Stimulated activated CD4-positive, alpha-beta T cell treated with anti-CD3 and anti-CD28 coated beads, Interleukin-15, amount 100 ng/mL, for 1 hour (primary cell): ENCODE results near the gene SGSM1.
"Not testable (repeated sequence)": the region's sequence is repeated elsewhere in the genome, so short reads cannot be mapped to it uniquely, and the experiment has no call there.

Source experiments
- DNase-seq, 2 donors: peaks; one replicate each; pipeline ENCODE4 v3.0.0-alpha.2; 2020; ENCODE audit warnings: low read depth in 1 of 2, low spot score in 1 of 2

The SGSM1 gene

DNA sequence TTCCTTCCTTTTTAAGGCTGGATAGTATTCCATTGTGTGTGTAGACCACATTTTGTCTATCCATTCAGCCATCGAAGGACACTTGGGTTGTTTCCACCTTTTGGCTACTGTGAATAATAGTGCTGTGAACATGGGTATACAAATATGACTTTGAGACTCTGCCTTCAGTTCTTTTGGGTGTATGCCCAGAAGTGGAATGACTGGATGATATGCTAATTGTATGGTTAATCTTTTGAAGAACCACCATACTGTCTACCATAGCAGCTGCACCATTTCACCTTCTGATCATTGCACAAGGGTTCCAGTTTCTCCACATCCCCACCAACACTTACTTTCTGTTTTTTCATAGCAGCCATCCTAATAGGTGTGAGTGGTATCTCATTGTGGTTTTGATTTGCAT is 30.3 kb downstream of the SGSM1 start:
- DNase-seq = no peak

- DNase-seq = not testable (repeated sequence)
Observed at GRCh38 chr22:24837517-24837916, 31.5 kb downstream of the SGSM1 start.

DNA sequence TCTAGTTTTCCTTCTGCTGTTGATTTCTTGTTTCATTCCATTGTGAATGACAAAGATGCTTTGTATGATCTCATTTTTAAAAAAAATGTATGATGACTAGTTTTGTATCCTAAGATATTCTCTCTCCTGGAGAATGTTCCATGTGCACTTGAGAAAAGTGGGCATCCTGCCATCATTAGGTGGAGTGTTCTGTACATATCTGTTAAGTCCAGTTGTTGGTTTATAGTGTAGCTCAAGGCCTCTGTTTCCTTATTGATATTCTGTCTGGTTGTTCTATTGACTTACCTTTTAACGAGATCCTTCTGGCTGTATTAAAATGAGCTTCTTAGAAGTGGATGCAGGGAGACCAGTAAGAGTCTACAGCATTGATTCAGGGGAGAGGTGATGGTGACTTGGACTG is 35.2 kb downstream of the SGSM1 start:
- DNase-seq = no peak

GRCh38 chr22:24843048-24843447 is 37.0 kb downstream of the SGSM1 start:
- DNase-seq = no peak

DNA sequence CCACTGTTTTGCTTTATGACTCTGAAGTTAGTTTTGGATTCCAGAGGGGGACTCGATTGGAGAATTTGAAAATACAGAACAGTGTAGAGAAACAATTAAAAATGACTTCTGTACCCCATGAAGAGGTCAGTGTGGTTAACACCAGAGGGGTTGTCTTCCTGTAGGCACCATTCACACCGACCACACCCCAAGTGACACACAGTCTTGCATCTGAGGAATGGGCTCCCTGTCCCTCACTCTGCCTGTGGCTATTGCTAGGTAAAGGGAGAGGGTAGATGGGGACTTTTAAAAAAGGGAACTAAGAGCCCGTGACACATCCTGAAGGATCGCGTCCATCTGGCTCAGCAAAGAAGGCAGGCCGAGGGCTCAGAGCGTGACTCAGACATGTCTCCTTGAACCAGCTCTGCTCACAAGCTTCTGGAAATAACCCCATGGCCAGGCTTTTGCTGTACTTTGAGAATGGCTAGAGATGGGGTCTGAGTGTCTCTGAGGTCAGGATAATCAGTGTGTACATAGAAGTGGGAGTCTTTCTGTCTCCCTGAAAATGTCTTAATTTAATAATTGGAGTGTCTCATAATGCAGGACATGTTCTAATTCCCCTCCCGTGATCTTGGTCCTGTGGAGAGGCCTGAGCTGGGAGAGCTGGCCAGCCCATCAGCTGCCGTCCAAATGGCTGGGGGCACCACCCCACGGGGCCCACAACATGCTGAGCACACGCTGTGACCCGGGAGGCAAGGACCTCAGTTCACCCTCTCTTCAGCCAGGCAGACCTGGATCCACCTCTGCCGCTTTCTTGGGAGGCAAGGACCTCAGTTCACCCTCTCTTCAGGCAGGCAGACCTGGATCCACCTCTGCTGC is 39.3 kb downstream of the SGSM1 start:
- no peak for DNase-seq

DNA sequence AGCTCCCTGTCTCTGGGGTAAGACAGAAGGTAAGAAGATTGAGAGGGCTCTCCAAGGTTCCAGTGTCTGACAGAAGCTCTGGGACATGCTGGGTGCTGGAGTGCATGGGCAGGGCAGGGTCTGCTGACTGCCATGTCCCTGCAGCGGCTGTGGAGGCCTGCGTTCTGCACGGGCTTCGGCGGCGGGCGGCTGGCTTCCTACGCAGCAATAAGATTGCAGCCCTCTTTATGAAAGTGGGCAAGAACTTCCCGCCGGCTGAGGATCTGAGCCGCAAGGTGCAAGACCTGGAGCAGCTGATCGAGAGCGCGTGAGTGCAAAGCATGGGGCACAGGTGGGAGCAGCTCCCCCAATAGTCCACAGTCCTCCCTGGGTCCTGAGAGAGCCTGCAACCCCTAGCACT is 41.5 kb downstream of the SGSM1 start:
- DNase-seq = no peak

DNA sequence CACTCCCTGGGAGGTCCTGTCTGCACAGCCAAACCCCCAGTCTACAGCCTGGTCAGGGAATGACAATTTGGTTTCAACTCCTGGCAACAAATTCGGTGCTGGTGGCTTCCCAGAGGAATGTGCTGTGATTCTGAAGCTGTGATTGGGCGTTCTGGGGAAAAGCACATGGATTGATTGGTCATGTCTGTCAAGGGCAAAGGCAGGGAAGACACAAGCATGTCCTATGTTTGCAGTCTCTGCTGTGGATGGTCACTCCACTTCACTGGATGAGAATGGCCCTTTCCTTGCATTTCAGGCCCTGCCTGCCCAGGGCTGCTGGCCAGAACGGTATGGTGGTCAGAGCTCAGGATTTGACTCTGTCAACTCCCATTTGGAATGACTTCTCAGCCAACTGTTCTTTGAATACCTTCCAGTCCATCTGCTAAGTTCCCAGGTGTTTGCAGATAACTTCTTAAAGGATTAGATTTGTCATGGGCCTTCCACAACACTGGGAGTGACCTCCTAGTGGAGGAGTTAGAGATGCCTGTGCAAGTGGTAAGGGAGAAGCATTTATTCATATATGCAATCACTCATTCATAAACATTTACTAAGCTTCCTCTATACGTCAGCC is 42.7 kb downstream of the SGSM1 start:
- DNase-seq = no peak

DNA sequence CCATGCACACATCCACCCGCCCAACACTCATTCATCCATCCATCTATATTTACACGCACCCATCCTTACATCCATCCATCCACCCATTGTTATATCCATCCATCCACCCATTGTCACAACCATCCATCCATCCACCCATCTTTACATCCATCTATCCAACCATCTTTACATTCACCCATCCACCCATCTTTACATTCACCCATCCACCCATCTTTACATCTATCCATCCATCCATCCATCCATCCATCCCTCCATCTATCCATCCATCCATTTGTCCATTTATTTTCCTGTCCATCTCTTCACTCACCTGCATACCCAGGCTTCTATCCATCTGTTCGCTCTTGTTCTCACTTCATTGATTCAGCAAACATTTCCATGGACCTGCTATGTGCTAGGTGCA is 49.8 kb downstream of the SGSM1 start:
- no peak for DNase-seq

GRCh38 chr22:24857576-24857975 is 51.6 kb downstream of the SGSM1 start:
- no peak for DNase-seq

DNA sequence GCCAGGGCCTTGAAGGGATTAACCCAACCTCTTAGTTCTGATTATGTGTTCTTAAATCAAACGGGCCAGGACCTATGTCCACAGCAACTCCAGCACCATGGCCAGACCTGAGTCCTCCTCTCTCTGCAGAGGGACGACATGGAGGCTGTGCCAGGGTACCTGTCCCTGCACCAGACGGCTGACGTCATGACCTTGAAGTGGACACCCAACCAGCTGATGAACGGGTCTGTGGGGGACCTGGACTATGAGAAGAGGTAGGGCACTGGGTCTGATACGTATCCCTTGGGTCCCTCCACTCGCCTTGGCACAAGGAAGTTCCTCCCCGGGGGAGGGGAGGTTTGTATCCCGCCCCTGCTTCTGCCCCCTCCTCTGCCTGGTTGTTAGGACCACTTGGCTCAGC is 53.6 kb downstream of the SGSM1 start:
- DNase-seq = no peak

DNA sequence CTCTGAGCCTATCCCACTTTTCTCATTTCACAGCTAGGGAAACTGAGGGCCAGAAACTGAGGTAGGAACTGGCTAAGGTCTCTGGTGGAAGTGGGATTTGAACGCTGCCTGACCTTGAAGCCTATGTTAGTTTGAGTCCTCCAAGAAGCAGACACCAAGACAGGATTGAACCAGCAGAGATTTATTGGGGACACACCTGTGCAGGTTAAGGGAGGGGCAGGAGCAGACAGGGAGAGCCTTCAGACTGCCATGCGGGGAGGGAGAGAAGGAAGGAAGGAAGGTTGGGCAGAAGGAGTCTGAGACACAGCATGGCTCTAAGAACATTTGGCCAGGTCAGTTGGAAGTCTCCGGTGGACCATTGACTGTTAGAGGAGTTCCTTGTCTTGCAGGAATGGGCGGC is 59.5 kb downstream of the SGSM1 start:
- no peak for DNase-seq

- no peak for DNase-seq
Observed at GRCh38 chr22:24867323-24868022, 61.5 kb downstream of the SGSM1 start.

DNA sequence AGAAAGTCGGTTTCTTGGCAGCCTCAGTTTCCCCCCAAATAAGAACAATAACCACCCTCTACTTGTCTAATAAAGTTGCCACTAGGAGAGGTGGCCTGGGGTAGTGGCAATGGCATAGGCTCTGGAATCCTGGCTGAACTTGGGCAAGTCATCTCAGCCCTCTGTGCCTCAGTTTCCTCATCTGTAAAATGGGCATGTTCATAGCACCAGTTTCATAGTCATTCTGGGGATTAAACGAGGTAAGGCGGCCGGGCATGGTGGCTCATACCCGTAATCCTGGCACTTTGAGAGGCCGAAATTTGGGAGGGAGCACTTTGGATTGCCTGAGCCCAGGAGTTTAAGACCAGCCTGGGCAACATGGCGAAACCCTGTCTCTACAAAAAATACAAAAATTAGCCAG is 63.0 kb downstream of the SGSM1 start:
- DNase-seq = no peak

GRCh38 chr22:24871611-24872205 is 65.7 kb downstream of the SGSM1 start:
- DNase-seq = no peak

GRCh38 chr22:24873226-24873625 is 67.2 kb downstream of the SGSM1 start:
- no peak for DNase-seq

GRCh38 chr22:24875862-24876506 is 70.0 kb downstream of the SGSM1 start:
- no peak for DNase-seq

DNA sequence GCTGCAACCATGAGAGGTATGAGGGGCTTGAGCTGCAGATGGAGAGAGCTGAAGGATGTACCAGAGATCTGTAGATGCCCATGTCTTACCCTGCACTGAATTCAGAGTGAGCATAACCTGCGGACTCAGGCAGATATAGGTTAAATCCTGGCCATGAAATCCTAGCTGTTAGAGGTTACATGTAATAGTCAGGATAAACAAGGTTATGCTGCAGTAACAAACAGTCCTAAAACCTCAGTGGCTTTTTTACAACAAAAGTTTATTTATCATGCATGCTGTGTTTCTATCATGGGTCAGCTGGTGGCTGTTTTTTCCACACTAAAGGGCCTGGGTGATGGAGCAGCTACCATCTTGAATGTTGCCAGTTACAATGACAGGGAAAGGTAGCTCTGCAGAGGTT is 70.7 kb downstream of the SGSM1 start:
- no peak for DNase-seq

GRCh38 chr22:24878969-24879368 is 73.0 kb downstream of the SGSM1 start:
- DNase-seq = no peak

GRCh38 chr22:24883432-24883831 is 77.4 kb downstream of the SGSM1 start:
- DNase-seq = no peak

DNA sequence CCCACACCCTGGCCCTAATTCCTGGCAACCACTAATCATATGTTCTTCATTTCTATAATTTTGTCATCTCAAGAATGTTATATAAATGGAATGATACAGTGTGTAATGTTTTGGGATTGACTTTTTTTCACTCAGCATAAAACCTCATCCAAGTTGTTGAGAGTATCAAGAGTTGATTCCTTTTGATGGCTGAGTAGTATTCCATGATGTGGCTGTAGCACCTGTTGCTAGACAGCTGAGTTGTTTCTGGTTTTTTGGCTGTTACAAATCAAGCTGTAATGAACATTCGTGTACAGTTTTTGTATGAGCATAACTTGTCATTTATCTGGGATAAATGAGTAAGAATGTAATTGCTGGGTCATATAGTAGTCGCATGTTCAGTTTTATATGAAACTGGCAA is 81.2 kb downstream of the SGSM1 start:
- no peak for DNase-seq

GRCh38 chr22:24893341-24894070 is 87.5 kb downstream of the SGSM1 start:
- no peak for DNase-seq
